Measurements from ENCODE around the gene CTNNA2.

DNA sequence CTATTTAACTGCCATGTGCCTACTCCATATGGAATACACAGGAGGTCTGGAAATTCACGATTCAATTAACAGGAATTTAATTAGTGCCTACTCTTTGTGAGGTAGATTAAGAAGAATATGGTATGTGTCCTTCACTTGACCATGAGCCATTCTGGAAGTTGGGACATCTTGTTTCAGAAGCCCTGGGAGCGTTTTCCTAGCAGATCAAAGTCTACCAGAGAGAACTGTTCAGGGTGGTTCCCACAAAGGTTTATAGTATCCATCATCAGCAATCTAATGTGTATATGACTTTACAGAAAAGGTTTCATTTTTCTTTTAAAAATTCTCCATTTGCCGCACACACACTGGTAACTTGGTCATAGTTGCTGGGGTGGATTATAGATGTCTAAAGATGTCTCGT is 632.6 kb downstream of the CTNNA2 start:
- TF ChIP-seq SIN3A (IDR thresholded peaks at IDR 0.05; ENCODE audit: borderline replicate concordance, insufficient read depth, low read depth, low read length), result no peak
- TF ChIP-seq, protein P1, sequence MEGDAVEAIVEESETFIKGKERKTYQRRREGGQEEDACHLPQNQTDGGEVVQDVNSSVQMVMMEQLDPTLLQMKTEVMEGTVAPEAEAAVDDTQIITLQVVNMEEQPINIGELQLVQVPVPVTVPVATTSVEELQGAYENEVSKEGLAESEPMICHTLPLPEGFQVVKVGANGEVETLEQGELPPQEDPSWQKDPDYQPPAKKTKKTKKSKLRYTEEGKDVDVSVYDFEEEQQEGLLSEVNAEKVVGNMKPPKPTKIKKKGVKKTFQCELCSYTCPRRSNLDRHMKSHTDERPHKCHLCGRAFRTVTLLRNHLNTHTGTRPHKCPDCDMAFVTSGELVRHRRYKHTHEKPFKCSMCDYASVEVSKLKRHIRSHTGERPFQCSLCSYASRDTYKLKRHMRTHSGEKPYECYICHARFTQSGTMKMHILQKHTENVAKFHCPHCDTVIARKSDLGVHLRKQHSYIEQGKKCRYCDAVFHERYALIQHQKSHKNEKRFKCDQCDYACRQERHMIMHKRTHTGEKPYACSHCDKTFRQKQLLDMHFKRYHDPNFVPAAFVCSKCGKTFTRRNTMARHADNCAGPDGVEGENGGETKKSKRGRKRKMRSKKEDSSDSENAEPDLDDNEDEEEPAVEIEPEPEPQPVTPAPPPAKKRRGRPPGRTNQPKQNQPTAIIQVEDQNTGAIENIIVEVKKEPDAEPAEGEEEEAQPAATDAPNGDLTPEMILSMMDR (IDR thresholded peaks at IDR 0.05), result no peak
- TF ChIP-seq POLR2AphosphoS5 (IDR thresholded peaks at IDR 0.05; ENCODE audit: low read depth, low read length), result no peak
- TF ChIP-seq, protein P2, sequence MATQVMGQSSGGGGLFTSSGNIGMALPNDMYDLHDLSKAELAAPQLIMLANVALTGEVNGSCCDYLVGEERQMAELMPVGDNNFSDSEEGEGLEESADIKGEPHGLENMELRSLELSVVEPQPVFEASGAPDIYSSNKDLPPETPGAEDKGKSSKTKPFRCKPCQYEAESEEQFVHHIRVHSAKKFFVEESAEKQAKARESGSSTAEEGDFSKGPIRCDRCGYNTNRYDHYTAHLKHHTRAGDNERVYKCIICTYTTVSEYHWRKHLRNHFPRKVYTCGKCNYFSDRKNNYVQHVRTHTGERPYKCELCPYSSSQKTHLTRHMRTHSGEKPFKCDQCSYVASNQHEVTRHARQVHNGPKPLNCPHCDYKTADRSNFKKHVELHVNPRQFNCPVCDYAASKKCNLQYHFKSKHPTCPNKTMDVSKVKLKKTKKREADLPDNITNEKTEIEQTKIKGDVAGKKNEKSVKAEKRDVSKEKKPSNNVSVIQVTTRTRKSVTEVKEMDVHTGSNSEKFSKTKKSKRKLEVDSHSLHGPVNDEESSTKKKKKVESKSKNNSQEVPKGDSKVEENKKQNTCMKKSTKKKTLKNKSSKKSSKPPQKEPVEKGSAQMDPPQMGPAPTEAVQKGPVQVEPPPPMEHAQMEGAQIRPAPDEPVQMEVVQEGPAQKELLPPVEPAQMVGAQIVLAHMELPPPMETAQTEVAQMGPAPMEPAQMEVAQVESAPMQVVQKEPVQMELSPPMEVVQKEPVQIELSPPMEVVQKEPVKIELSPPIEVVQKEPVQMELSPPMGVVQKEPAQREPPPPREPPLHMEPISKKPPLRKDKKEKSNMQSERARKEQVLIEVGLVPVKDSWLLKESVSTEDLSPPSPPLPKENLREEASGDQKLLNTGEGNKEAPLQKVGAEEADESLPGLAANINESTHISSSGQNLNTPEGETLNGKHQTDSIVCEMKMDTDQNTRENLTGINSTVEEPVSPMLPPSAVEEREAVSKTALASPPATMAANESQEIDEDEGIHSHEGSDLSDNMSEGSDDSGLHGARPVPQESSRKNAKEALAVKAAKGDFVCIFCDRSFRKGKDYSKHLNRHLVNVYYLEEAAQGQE (IDR thresholded peaks at IDR 0.05; ENCODE audit: insufficient read depth in 1 of 2, low read depth in 2 of 2, low read length in 1 of 2), result no peak

All from Panc1 (cell line).